ENCODE measurements around the gene BCS1L.

BCS1L gene

DNA sequence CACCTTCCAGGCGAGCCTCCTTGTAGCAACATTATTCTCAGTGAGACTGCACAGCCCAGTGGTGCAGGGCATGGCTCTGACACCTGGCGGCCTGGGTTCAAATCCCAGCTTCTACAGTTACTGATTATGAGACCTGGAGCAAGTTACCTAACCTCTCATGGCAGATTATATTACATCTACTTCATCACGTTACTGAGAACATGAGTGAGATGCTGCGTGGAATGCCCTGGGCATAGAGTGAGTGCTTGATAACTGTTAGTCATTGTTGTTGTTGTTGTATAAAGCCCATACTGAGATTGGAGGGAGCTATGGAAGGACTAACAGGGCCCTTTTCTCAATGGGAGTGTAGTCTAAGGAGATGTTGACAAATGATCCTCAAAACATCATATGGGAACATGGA, 33.1 kb upstream of the BCS1L start:
- Histone ChIP-seq H3K27me3 (ENCODE audit: insufficient read depth, low read length, poor library complexity, severe bottlenecking) (no peaks in the 10 kb centered on the region), H3K4me3 (ENCODE audit: low read length, poor library complexity, severe bottlenecking) (no peak overlapping the region), H3K4me2 (ENCODE audit: low read depth, low read length, poor library complexity, severe bottlenecking) (no peak overlapping the region), H4K20me1 (ENCODE audit: insufficient read depth, low read length, poor library complexity, severe bottlenecking) (no peaks in the 10 kb centered on the region), H3K9me3 (ENCODE audit: insufficient read depth, low read depth, low read length) (no peaks in the 10 kb centered on the region), H3F3A (ENCODE audit: low read depth) (no peaks in the 10 kb centered on the region), H3K36me3 (ENCODE audit: insufficient read depth, low read length) (no peaks in the 10 kb centered on the region), H3K4me1 (ENCODE audit: insufficient read depth, low read length, poor library complexity, severe bottlenecking) (no peaks in the 10 kb centered on the region), H2AFZ (ENCODE audit: low read length) (no peak overlapping the region), H3K9ac (ENCODE audit: low read depth, low read length, poor library complexity, severe bottlenecking) (no peak overlapping the region), H3K79me2 (ENCODE audit: insufficient read depth, low read length) (no peaks in the 10 kb centered on the region), H3K9me2 (replicated peaks; ENCODE audit: low read depth, low read length) (no peaks in the 10 kb centered on the region)
- TF ChIP-seq, protein P1, sequence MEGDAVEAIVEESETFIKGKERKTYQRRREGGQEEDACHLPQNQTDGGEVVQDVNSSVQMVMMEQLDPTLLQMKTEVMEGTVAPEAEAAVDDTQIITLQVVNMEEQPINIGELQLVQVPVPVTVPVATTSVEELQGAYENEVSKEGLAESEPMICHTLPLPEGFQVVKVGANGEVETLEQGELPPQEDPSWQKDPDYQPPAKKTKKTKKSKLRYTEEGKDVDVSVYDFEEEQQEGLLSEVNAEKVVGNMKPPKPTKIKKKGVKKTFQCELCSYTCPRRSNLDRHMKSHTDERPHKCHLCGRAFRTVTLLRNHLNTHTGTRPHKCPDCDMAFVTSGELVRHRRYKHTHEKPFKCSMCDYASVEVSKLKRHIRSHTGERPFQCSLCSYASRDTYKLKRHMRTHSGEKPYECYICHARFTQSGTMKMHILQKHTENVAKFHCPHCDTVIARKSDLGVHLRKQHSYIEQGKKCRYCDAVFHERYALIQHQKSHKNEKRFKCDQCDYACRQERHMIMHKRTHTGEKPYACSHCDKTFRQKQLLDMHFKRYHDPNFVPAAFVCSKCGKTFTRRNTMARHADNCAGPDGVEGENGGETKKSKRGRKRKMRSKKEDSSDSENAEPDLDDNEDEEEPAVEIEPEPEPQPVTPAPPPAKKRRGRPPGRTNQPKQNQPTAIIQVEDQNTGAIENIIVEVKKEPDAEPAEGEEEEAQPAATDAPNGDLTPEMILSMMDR (conservative IDR thresholded peaks at IDR 0.05; ENCODE audit: low read length) = no peak
- TF ChIP-seq EZH2phosphoT487 (IDR thresholded peaks at IDR 0.05; ENCODE audit: borderline replicate concordance) = no peak

DNA sequence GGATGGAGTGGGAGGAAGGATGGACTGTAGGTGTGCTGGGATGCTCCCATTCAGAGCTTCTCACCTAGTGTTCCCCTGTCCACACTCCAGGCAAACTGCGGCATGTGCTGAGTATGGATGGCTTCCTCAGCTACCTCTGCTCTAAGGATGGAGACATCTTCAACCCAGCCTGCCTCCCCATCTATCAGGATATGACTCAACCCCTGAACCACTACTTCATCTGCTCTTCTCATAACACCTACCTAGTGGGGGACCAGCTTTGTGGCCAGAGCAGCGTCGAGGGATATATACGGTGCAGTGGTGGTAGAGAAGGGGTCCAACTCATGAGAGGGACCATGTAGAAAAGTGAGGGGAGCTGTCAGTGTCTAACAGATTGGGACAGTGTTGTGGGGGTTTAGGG, 31.5 kb upstream of the BCS1L start:
- H3K9ac ChIP-seq (ENCODE audit: low read depth, low read length, poor library complexity, severe bottlenecking) = no peak overlapping the region
- H3K4me1 ChIP-seq (ENCODE audit: insufficient read depth, low read length, poor library complexity, severe bottlenecking) = no peaks in the 10 kb centered on the region
- no peaks in the 10 kb centered on the region for H3K9me3 ChIP-seq (ENCODE audit: insufficient read depth, low read depth, low read length)
- no peaks in the 10 kb centered on the region for H3F3A ChIP-seq (ENCODE audit: low read depth)
- H3K9me2 ChIP-seq (replicated peaks; ENCODE audit: low read depth, low read length) = no peaks in the 10 kb centered on the region
- H3K36me3 ChIP-seq (ENCODE audit: insufficient read depth, low read length) = no peaks in the 10 kb centered on the region
- no peaks in the 10 kb centered on the region for H3K79me2 ChIP-seq (ENCODE audit: insufficient read depth, low read length)
- no peak overlapping the region for H3K4me2 ChIP-seq (ENCODE audit: low read depth, low read length, poor library complexity, severe bottlenecking)
- H4K20me1 ChIP-seq (ENCODE audit: insufficient read depth, low read length, poor library complexity, severe bottlenecking) = no peaks in the 10 kb centered on the region
- H3K27me3 ChIP-seq (ENCODE audit: insufficient read depth, low read length, poor library complexity, severe bottlenecking) = no peaks in the 10 kb centered on the region
- H3K4me3 ChIP-seq (ENCODE audit: low read length, poor library complexity, severe bottlenecking) = no peak overlapping the region
- no peak overlapping the region for H2AFZ ChIP-seq (ENCODE audit: low read length)
- TF ChIP-seq, protein P1 (conservative IDR thresholded peaks at IDR 0.05; ENCODE audit: low read length) = no peak

DNA sequence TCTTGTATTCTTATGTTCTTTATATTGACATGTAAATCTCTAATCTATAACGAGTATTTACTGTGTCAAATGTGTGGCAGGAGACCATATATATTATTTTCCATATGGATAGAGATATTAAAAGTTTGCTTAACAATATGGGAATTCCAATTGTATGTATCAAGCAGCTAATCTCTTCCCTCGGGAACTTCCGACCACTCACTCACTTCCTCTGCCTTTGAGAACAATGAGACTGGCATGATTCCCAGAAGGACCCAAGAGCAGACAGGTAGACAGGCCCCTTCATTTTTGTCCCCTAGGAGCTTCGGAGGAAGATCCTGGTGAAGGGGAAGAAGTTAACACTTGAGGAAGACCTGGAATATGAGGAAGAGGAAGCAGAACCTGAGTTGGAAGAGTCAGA, 27.6 kb upstream of the BCS1L start:
- Histone ChIP-seq H3K9me3 (ENCODE audit: insufficient read depth, low read depth, low read length) (no peaks in the 10 kb centered on the region), H3K79me2 (ENCODE audit: insufficient read depth, low read length) (no peaks in the 10 kb centered on the region)
- TF ChIP-seq, protein P1 (conservative IDR thresholded peaks at IDR 0.05; ENCODE audit: low read length) = no peak
- no peak for TF ChIP-seq EZH2phosphoT487 (IDR thresholded peaks at IDR 0.05; ENCODE audit: borderline replicate concordance)

More for the DNA sequence above, 27.6 kb upstream of the BCS1L start:
- Histone ChIP-seq H3K36me3 (ENCODE audit: insufficient read depth, low read length) (peaks cover 8% of the 10 kb centered on the region; the same call in 1 of the 2 replicates), H3K9me2 (replicated peaks; ENCODE audit: low read depth, low read length) (no peaks in the 10 kb centered on the region), H4K20me1 (ENCODE audit: insufficient read depth, low read length, poor library complexity, severe bottlenecking) (no peaks in the 10 kb centered on the region), H2AFZ (ENCODE audit: low read length) (no peak overlapping the region), H3K4me3 (ENCODE audit: low read length, poor library complexity, severe bottlenecking) (no peak overlapping the region), H3F3A (ENCODE audit: low read depth) (no peaks in the 10 kb centered on the region), H3K4me1 (ENCODE audit: insufficient read depth, low read length, poor library complexity, severe bottlenecking) (no peaks in the 10 kb centered on the region), H3K27me3 (ENCODE audit: insufficient read depth, low read length, poor library complexity, severe bottlenecking) (no peaks in the 10 kb centered on the region), H3K9ac (ENCODE audit: low read depth, low read length, poor library complexity, severe bottlenecking) (no peak overlapping the region), H3K4me2 (ENCODE audit: low read depth, low read length, poor library complexity, severe bottlenecking) (no peak overlapping the region)
